NCI-H1930 (cell line): ENCODE results near the gene CA9.

Experiments
- DNase-seq, 2 experiments: peaks; one replicate each; lab custom pipeline; 2025; lab: John Stamatoyannopoulos, UW

The CA9 gene

DNA sequence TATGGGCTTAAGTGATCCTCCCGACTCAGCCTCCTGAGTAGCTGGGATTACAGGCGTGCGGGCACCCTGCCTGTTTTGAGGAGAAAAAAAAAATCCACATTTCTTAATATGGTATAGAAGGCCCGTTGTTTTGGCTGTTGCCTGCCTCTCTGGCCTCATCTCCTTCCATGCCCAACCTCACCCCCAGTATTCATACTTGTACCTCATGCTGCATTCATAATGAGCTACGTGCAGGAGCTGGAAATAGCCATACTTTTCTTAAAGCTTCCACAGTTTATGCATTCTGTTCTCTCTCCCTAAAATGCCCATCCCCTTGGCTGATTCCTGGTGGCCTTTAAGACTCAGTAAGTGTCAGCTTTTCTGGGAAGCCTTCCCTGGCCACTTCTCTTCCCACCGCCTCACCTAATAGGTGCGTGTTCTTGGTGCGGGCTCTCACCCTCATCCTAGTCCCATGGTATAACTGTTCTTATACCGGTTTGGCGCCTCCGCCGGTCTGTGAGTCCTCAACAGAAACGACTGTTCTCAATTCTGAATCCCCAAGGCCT is 18.1 kb downstream of the CA9 start:
- DNase-seq, result peak; percentile 11 to 26

DNA sequence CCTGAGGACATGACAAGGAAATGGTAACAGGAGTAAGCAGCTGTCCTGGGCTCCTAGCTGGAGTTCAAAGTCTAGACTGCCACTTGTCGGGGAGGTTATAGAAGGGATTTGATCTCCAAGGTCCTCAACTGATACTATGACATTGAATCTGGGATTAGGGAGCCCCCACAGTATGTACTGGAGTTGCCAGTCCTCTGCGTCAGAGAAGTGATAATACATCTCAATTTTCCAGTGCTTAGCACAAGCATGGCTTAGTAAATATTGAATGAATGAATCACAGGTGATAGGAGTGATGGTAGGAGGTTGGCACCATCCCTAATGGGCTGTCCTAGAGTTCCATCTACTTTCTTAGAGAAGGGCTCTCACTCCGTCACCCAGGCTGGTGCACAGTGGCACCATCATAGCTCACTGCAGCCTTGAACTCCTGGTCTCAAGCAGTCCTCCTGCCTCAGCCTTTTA is 22.2 kb downstream of the CA9 start:
- no peak for DNase-seq

DNA sequence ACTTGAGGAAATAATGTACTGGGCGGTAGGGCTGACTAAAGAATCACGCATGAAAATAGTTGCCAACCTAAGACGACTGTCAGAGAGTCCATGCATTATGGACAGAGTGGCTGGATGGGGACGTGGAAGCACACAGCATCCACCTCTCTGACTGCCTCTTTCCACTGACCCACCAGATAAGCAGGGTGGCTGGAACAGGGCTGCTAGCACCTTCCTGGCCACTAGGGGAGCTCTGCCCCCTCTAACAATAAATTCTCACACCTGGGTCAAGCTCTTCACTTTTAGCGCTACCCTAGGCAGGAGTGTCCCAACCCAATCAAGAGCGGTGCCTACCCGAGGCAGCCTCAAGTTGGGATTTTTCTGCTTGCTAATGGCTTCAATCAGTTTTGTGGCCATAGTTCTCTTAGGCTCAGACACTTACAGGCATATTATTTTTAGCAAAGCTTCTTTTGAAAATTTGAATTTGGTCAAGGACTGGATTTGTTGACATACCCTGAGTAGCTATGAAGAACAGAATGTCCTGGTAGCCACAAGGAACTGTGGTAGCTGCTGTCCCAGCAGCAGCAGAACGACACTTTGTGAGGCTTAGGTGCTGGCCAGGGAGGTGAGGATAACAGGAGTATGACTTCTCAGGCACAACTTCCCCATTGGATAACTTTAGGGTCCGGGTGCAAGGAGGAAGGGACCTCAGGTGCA is 22.9 kb downstream of the CA9 start:
- peak; percentile 30 to 51 for DNase-seq

DNA sequence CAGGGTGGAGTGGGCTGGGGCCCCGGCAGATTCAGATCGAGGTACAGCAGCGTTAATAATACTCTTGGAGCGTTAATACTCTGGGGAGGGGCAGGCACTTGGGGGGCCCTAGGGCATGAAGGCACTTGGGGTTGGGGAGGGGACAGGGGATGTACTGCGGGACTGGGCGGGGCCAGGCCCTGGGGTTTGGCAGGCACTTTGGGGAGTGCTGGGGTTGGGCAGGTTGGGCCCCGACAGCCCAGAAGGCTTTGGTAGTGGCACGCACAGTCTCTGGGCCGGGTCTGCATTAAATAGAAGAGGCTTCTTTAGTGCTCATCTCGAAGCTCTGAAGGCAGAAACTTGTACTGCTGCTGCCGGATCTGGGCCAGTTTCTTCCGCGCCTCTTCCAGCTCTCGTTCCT is 23.8 kb downstream of the CA9 start:
- no peak for DNase-seq

DNA sequence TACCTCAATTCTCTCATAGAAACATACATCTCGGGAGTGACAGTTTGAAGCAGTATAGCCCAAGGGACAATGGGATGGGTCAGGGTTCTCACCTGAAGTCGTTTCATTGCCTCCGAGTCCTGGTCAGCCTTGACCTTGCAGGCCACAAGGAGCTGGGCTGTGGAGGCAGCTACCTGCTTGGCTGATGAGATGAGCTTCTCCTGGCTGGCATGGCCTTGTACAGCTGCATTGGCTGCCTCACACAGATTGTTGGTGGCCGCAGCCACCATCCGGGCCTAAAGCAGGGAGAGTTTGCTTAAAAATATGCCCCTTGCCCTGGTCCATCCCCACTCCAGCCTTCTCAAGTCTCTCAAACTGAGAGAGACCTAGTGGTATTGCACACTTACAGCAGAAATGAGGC is 24.5 kb downstream of the CA9 start:
- no peak for DNase-seq

DNA sequence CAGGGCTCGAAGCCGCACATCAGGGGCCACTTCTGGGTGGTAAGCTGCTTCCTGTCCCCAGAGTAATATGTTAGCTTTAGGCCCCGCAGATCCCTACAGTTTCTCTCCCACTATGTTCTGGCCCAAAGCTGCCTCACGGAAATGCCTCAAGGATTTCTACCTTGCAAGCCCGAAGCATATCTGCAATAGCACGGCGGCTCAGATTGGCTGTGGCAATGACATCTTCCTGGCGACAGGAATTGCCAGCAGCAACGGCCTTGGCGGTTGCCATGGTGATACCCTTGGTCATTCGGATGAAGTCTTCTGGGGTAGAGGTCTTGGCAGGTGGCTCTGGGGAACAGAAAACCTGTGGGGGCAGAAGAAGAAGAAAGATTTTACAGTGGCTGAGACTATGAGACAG is 26.3 kb downstream of the CA9 start:
- DNase-seq, result no peak

DNA sequence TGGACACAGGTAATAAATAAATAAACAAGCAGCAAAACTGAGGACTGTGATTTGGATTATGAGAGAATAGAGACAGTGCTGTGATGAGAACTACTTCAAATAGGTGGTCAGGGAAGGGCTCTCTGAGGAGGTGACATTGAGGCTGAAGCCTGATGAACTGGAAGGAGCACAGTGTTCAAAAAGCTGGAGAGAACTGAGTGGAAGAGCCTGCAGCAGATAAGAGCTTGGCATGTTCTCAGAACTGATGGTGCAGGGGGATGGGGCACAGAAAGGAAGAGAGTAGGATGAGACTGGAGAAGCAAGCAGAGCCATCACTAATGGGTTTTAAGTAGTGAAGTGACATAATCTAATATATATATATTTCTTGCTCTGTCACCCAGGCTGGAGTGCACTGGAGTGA is 27.2 kb downstream of the CA9 start:
- DNase-seq, result no peak

DNA sequence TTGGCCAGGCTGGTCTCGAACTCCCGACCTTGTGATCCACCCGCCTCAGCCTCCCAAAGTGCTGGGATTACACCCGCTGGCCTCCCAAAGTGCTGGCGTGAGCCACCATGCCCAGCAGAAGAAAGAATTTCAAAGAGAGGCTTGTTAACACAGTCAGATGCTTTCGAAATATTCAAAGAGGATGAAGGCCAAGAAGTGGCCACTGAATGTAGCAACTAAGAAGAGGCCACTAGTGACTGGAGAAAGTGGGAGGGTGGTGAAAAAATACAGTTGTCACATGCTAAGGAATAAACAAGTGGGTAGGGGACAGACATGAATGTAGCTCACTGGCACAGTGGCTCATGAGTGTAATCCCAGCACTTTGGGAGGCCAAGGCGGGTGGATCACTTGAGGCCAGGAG is 29.0 kb downstream of the CA9 start:
- DNase-seq, result no peak

DNA sequence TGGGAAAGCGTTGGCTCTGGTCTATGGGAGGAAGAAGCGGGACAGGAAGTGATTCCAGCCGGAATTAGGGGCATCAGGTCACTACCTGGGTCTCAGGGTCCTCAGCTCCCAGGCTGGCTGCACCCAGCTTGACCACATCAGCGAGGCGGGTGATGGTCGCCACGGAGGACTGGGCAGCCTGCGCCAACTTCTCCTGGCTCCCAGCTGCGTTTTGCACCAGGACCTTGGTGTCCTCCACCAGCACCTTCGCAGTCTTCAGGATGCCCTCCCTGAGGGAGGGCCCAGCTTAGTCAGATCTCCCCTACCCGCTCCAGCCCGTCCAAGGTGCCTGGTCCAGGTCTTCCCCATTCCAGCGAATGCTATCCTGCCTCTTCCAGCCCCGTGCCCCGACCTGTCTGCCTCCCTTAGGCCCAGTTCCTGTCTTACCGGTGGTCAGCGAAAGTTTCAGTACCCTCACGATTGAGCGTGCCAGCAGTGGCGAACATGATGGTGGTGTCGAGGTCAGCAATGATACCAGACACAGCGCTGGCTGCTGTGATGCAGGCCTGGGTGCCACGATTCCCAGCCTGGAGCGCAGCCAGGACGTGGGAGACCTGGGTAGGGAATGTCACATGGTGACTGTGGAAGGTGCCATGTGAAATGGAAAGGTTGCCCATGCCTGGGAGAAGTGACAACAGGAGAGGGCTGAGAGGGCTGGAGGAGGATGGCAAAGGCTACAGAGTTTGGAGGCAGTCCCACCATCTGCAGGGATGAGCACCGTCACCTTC is 30.4 kb downstream of the CA9 start:
- DNase-seq, result no peak

DNA sequence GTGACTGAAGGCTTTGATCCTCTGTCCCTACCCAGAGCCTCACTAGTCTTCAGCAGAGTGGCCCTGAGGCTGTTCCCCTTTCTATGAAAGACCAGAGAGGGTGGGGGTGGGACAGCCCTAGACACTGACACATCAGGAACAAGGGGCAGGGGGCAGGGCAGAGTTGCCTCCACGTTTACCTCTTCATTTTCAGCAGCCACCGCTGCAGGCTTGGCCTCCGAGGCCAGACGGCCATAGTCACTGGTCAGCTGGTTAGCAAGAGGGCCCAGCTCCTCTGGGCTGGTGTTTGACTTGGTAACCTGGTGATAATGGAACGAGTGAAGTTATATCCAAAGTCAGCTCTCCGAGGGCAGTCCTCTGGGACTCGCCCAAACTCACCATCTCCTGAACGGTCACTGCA is 31.6 kb downstream of the CA9 start:
- no peak for DNase-seq

DNA sequence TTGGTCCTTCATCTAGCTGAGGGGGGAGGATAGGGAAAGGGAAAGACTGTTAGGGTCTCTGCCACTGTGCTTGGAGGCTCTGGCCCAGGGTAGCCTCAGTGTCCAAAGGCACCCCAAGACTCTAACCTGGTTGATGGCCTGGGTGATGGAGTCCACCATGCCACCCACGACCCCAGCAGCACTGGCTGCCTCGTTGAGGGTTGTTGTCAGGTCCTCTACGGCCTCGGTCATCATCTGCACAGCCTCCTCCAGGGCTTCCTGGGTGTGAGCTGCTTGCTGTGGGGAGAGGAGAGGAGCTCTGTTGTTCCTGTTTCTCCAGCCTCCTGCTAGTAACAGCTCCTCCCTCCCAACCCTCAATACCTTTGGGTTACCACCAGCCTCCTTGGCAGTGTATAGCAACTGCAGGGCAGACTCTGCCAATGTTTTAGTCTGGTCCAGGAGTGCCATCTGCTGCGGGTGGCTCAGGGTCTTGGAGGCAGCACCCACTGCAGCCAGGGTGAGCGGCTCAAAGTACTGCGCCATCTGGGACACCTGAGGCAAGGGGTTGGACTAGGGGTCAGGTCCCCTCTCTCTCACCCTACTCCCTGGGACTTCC is 32.2 kb downstream of the CA9 start:
- DNase-seq, result no peak

DNA sequence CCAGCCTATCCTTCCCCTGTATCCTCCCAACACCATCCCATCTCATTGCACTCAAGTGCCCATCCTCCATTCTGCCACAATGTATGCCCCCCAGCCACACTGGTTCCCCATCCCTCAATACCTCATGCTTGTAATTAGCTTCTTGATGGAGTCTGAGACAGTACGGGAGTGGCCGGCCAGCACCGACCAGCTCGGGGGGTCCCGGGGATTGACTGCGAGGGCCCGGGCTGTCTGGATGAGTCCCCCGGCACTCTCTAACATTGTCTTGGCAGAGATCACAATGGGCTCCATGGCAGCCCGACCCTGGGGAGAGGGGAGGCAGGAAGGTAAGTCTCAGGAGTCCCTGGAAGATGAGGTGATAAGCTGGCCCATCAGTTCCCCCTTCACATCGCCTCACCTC is 33.2 kb downstream of the CA9 start:
- no peak for DNase-seq

DNA sequence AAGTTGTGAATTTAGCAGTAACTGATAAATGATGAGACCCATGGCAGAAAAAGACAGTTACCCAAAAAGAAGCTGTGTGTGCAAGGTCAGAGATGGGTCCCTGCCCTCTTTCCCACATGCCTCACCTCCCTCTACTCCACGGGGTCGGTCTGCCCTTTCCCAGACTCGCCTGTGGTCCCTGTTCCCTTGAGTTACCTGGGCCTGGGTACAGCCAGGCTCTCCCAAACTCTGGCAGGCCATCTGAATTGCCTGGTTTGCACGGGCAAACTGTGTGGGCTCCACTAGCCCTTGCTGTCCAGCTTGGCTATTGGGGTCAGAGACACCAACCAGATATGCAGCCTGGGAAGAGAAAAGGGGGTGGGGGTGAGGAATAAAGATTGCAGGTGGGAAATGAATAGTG is 34.4 kb downstream of the CA9 start:
- no peak for DNase-seq

DNA sequence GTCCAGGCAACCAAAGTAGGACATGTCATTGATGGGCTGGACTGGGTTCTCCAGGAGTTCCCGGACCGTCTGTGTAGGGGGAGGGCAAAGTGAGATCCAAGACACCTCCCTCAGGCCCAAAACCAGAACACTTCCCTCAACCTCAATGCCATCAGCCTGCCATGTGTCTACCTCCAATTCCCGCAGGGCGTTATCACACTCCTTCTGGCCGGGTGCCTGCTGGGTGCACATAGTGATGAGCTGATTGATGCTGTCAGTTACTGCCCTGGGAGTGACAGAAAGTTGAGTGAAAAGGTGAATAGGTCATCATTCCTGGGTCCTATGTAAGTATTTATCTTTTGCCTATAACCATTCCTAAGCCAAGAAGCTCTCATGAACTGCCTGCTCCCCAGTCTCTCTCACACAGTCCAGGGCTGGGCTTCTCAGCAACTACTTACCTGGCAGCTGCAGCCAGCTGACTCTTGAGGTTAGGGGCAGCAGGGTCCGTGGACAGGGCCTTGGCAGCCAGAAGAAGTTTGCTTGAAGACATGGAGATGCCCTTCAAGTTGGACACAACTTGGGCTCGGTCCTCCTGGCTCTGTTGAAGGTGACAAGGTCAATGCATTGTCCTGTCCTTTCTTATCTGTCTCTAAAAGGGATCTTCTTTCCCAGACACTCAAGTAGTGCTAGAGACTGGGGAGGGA is 37.2 kb downstream of the CA9 start:
- no peak for DNase-seq

DNA sequence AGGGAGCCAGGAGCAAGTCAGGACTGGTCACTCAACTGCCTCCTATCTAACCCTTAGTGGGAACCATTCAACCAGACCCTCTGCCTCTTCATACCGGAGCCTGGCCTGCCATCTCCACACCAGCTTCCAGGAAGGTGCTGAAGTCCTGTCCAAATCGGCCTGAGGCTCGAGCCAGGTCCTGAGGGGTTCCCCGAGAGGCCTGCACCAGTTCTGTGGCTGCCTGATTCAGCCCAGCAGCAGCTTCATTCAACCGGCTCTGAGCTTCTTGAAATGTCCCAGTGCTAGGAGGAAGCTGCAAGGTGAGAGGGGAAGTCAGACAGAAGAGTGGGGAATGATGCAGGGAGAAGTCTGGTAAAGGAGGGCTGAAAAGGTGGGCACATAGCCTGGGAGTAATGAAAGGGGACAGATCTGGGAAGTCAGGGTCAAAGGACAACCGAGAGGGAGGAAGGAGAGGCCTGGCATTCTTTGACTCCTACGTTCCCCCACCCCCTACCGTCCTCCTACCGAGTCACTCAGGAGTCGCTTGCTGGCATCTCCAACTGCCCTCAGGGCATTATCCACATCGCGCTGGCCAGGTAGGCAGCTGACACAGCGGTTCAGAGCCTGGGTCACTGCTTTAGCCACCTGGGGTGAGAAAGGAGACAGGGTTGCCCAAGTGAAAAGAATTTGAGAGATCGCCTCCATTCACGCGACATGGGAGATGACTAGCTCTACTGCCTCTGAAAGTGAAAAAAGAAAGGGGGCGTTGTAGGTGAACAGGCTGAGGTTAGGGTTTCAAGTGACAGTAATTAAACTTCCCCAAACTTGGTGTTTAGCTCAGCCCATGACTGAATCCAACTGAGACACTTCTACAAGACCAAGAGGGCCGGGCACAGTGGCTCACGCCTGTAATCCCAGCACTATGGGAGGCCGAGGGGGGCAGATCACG is 38.0 kb downstream of the CA9 start:
- DNase-seq, result no peak

DNA sequence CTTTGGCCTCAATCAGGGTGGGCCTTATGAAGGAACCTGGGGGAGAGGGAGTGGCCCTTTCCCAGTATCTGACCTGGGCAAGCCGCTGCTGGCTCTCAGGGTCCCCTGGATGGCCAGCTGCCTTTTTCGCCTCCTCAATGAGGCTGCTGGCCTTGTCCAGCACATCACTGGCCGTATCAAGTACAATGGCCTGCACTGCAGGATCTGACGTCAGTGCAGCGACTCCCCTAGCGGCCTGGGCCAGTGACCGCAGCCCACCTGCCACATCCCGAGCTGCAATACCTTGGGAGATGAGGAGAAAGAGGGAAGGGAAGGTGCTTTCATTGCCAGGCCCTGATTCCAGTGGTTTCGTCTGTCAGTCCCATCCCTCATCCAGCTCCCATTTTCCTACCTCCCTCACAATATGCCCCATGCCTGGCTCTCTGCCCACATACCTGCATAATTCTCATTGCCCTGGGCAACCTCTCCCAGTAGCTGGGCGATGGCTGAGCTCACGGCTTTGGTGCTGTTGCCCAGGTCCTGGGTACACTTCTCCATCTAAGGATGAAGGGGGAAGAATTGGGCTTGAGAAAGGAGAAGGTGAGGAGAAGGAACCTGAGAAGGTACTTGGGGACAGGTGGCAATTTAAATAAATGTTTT is 39.2 kb downstream of the CA9 start:
- no peak for DNase-seq

DNA sequence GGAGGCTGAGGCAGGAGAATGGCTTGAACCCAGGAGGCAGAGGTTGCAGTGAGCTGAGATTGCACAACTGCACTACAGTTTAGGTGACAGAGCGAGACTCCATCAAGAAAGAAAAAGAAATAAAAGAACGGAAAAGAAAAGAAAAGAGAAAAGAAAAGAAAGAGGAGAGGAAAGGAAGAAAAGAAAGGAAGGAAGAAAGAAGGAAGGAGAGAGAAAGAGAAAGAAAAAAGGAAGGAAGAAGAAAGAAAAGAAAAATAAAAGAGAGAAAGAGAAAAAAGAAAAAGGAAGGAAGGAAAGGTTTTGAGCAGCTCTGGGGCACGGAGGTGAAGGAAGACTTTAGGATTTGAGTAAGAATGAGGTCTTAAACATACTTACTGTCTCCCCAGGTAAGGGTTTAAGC is 39.9 kb downstream of the CA9 start:
- DNase-seq, result no peak

DNA sequence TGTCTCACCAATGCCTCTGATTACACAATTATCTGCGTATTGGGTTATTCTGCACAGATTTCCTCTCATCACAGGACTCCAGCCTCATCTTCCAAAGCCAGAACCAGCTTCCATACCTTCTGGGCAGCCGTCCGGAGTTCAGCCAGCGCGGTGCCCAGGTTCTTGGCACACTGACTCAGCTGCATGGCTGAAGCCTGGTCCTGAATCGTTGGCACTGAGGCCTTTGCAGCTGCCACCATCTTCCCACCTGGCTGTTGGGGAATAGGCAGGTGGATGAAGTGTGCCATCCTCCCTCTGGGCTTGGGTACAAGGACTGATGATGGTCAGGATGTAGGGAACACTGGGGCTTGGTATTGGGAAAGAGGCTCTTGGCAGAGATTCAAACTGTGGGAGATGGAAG is 40.4 kb downstream of the CA9 start:
- DNase-seq, result no peak

DNA sequence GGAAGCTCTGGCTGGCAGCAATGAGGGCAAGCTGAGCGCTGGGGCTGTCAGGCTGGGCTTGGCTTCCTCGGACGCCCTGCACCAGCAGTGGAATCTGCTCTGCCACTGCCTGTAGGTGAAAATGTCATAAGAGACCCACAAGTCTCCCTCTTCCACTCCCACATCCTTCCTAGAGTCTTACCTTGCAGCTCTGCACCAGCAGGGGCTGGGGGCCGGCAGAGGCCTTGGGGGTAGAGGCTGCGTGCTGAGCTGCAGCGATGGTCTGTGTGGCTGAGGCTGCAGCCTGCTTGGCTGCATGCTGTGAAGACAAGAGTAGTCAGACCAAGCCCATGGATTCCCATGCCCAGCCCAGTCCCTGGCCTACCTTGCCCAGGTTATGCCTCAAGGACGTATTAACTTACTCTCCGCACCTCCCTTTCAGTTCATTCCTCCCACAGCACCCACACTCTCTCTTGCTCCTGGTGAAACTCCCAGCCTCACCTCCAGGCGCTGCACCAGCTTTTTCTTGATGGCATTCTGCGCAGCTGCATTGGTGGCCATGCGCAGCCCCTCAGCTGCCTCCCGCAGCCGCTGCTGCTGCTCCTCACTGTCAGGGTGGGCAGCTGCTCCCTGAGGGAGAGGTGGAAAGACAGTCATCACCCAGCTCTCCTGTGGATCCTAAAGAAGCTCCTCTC is 41.0 kb downstream of the CA9 start:
- DNase-seq, result no peak

DNA sequence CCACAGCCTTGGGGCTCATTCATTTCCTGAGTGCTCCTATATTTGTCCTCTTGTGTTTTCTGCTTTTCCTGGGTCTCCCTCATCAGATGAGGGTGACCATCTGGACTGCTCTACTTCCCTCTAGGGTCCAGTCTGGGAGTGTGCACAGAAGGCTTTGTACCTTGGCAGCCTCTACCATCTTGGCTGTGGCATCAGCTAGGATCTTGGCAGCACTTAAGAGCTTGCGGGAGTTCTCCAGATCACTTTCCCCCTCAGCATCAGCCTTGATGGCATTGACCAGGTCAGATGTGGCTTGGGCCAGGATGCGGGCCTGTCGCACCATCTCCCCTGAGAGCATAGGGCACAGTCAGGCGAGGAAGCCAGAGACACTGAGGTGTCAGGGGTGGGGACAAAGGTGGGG is 42.5 kb downstream of the CA9 start:
- DNase-seq, result no peak
